Esophagus muscularis mucosa (tissue), 4 donors: ENCODE results near the gene MSN. TPM values are rescaled to one million over a fixed set of nuclear protein-coding genes. Genes with fewer than 3 reads are reported as not detected.

Experiments used
- DNase-seq: peaks from one replicate; pipeline ENCODE4 v3.0.0-alpha.2; 2017; ENCODE audit errors: extremely low spot score
- H3K27ac ChIP-seq, 4 donors: fragments of 200-600 bp; sonication (generic); replicated peaks in 1 of 4; 1 replicate in 3 of 4; 2 replicates in 1 of 4; pipeline ENCODE4 v1.5.1; 2016 to 2019; ENCODE audit warnings: mild to moderate bottlenecking in 1 of 4
- H3K27me3 ChIP-seq, 4 donors: fragments of 200-600 bp; sonication (generic); one replicate each; pipeline versions ENCODE4 v1.5.1 to v1.6.0; 2016 to 2019
- H3K36me3 ChIP-seq, 4 donors: fragments of 200-600 bp; sonication (generic); one replicate each; pipeline ENCODE4 v1.5.1; 2016 to 2019
- H3K4me1 ChIP-seq, 4 donors: fragments of 200-600 bp; sonication (generic); one replicate each; pipeline ENCODE4 v1.5.1; 2016 to 2019
- H3K4me3 ChIP-seq, 4 donors: fragments of 200-600 bp; sonication (generic); 1 replicate in 2 of 4; 2 replicates in 2 of 4; pipeline ENCODE4 v1.5.1; 2016 to 2019; ENCODE audit warnings: mild to moderate bottlenecking in 4 of 4, moderate library complexity in 1 of 4
- H3K9me3 ChIP-seq, 4 donors: fragments of 200-600 bp; sonication (generic); 1 replicate in 3 of 4; 2 replicates in 1 of 4; pipeline ENCODE4 v1.5.1; 2016 to 2019
- CTCF ChIP-seq, 3 experiments: fragments of 200-600 bp in 2 of 3; fragments of 450-650 bp in 1 of 3; sonication (generic) in 2 of 3; IDR thresholded peaks; one replicate each; pipeline ENCODE4 v1.5.1; 2017 to 2019; ENCODE audit warnings: antibody characterized with exemption in 3 of 3, mild to moderate bottlenecking in 2 of 3, moderate library complexity in 1 of 3
- EP300 ChIP-seq: sonication (generic); formaldehyde crosslinking; IDR thresholded peaks from one replicate; pipeline ENCODE4 v1.6.1; 2017; ENCODE audit warnings: antibody characterized with exemption
- POLR2A ChIP-seq: fragments of 450-650 bp; IDR thresholded peaks from one replicate; pipeline ENCODE4 v1.6.1; 2017; ENCODE audit warnings: antibody characterized with exemption, moderate library complexity, mild to moderate bottlenecking, low read depth
- POLR2AphosphoS5 ChIP-seq, 2 donors: sonication (generic); formaldehyde crosslinking; IDR thresholded peaks; one replicate each; pipeline ENCODE4 v1.6.1; 2017; ENCODE audit warnings: antibody characterized with exemption in 2 of 2
- WGBS: methylation state at CpG from one replicate; pipeline ENCODE4 v1.1.5; 2018; 5-methylcytosine and 5-hydroxymethylcytosine counted together
- intact Hi-C: fragments of 100-400 bp; cut with DNase I; formaldehyde crosslinking; loops from one replicate; pipeline ENCODE4 v1.15.1; 2023
- total RNA-seq, 4 donors: library from RNA; depleted of rRNA; stranded (reverse); fragments of >200 nt; gene quantifications; one replicate each; pipeline versions ENCODE4 v1.1.0 to v1.2.1, GENCODE V29; 2016

MSN gene
- total RNA-seq, 4 donors from 2014 or later: 206 to 311 (median 290) TPM

- H3K27ac ChIP-seq: no peak overlapping the region
- peaks cover 0 to 18% (median 4%) of the 10 kb centered on the region in 4 donors for H3K36me3 ChIP-seq
- no peak overlapping the region for H3K4me3 ChIP-seq
- peaks cover 0 to 7% (median 0%) of the 10 kb centered on the region in 4 donors for H3K9me3 ChIP-seq
- H3K27me3 ChIP-seq: no peaks in the 10 kb centered on the region
- H3K4me1 ChIP-seq: peaks cover 6 to 54% (median 41%) of the 10 kb centered on the region in 4 donors
- TF ChIP-seq CTCF (IDR thresholded peaks at IDR 0.05) (no peak), POLR2AphosphoS5 (IDR thresholded peaks at IDR 0.05) (peak in 1 of 2 donors; percentile 26), POLR2A (no peak)
- no peak for DNase-seq
- 48% methylated on average over 2 of the region's 2 CpGs for WGBS
- intact Hi-C loops: no loop called here
Measured at GRCh38 chrX:65720381-65720964, 53.0 kb downstream of the MSN start.

GRCh38 chrX:65723706-65724105 is 56.3 kb downstream of the MSN start:
- TF ChIP-seq EP300: no peak
- TF ChIP-seq POLR2A: no peak
- TF ChIP-seq POLR2AphosphoS5 (IDR thresholded peaks at IDR 0.05): no peak
- no peak for TF ChIP-seq CTCF (IDR thresholded peaks at IDR 0.05)
- H3K36me3 ChIP-seq: peaks cover 0 to 9% (median 4%) of the 10 kb centered on the region in 4 donors
- peaks cover 12 to 52% (median 40%) of the 10 kb centered on the region in 4 donors for H3K4me1 ChIP-seq
- DNase-seq: no peak
- intact Hi-C loops: no loop called here
- H3K27me3 ChIP-seq: no peaks in the 10 kb centered on the region
- WGBS: 75% methylated on average over 2 of the region's 2 CpGs
- H3K27ac ChIP-seq: no peak overlapping the region
- peaks cover 0 to 7% (median 0%) of the 10 kb centered on the region in 4 donors for H3K9me3 ChIP-seq
- no peak overlapping the region for H3K4me3 ChIP-seq

GRCh38 chrX:65726715-65727114 is 59.3 kb downstream of the MSN start:
- Histone ChIP-seq H3K36me3 (peaks cover 14 to 39% (median 30%) of the 10 kb centered on the region in 4 donors), H3K4me1 (peaks cover 12 to 33% (median 25%) of the 10 kb centered on the region in 4 donors), H3K27ac (no peak overlapping the region), H3K27me3 (no peaks in the 10 kb centered on the region), H3K4me3 (no peak overlapping the region), H3K9me3 (peaks cover 0 to 7% (median 0%) of the 10 kb centered on the region in 4 donors)
- TF ChIP-seq EP300 (no peak), POLR2A (no peak), CTCF (IDR thresholded peaks at IDR 0.05) (no peak), POLR2AphosphoS5 (IDR thresholded peaks at IDR 0.05) (no peak)
- DNase-seq: no peak
- intact Hi-C loops: no loop called here
- WGBS: 50% methylated on average over 1 of the region's 1 CpG

- TF ChIP-seq CTCF (IDR thresholded peaks at IDR 0.05) (no peak), EP300 (no peak), POLR2AphosphoS5 (IDR thresholded peaks at IDR 0.05) (no peak), POLR2A (no peak)
- Histone ChIP-seq H3K9me3 (no peaks in the 10 kb centered on the region), H3K27ac (no peak overlapping the region), H3K36me3 (peaks cover 48 to 90% (median 78%) of the 10 kb centered on the region in 4 donors), H3K27me3 (no peaks in the 10 kb centered on the region), H3K4me1 (peaks cover 4 to 7% (median 5%) of the 10 kb centered on the region in 4 donors), H3K4me3 (no peak overlapping the region)
- WGBS: 82% methylated on average over 1 of the region's 1 CpG
- intact Hi-C loops: no loop called here
- DNase-seq: no peak
Measured at GRCh38 chrX:65731684-65732289, 64.3 kb downstream of the MSN start.
